GM15510 (cell line): ENCODE data around the gene C1QL4.

Experiments
- POLR2A ChIP-seq: IDR thresholded peaks from 3 replicates; pipeline ENCODE4 v1.6.1; 2011; ENCODE audit warnings: borderline replicate concordance; ENCODE audit not compliant: insufficient read length; ENCODE audit errors: extremely low read depth

The C1QL4 gene

DNA sequence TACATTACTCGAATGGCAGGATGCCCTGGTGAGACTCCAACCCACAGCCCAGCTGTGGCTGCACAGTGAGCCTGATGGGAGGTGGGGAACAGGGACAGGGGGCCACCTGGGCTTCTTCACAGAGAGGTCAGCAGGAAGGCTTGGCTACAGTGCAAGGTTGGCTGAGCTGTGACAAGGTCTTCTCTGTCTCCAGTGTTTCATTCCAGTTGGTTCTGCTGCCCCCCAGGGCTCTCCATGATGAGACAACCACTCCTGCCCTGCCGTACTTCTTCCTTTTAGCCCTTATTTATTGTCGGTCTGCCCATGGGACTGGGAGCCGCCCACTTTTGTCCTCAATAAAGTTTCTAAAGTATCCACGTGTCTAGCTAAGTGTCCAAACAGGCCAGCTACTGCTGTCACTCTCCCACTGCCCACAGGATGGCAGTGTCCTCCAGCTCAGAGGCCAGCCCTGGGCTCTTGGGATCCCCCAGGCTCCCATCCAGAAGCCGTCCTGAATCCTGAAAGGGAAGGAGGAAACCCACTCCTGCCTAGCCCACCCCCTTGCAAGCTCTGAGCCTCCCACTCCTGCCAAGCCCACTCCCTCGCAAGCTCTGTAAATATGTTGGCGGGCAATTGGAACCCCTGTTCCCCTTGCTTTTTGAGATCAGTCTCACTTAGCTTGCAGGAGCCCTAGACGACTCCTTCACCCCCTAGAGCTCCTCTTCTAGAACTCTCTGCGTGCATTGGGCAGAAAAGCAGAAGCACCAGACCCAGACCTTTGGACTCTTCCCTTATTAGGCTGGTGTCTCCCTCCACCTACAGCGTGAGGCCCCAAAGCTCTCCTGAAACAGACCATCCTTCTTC, 5.4 kb downstream of the C1QL4 start:
- no peak for TF ChIP-seq POLR2A

DNA sequence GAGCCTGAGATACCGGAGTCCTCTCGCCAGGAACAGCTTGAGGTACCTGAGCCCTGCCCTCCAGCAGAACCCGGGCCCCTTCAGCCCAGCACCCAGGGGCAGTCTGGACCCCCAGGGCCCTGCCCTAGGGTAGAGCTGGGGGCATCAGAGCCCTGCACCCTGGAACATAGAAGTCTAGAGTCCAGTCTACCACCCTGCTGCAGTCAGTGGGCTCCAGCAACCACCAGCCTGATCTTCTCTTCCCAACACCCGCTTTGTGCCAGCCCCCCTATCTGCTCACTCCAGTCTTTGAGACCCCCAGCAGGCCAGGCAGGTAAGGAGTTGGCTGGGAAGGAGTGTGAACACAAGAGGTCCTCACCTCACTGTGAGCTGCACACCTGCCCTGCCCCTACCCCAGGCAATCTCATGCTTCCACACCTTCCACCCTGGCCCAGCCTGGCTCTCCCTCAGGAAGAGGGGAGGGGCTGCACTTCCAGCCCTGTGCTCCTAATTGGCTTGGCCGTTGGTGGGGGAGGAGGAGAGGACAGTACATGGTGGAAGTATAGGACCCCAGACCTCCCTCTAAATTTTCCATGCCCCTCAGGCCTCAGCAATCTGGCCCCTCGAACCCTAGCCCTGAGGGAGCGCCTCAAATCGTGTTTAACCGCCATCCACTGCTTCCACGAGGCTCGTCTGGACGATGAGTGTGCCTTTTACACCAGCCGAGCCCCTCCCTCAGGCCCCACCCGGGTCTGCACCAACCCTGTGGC, 6.2 kb downstream of the C1QL4 start:
- TF ChIP-seq POLR2A, result no peak

DNA sequence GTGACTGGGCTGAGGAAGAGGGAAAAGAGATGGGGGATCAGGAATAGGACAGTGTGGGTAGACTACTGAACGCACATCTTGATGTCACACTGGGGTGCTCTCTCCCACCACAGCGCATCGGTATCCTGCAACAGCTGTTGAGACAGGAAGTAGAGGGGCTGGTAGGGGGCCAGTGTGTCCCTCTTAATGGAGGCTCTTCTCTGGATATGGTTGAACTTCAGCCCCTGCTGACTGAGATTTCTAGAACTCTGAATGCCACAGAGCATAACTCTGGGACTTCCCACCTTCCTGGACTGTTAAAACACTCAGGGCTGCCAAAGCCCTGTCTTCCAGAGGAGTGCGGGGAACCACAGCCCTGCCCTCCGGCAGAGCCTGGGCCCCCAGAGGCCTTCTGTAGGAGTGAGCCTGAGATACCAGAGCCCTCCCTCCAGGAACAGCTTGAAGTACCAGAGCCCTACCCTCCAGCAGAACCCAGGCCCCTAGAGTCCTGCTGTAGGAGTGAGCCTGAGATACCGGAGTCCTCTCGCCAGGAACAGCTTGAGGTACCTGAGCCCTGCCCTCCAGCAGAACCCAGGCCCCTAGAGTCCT, 6.9 kb downstream of the C1QL4 start:
- TF ChIP-seq POLR2A, result no peak

DNA sequence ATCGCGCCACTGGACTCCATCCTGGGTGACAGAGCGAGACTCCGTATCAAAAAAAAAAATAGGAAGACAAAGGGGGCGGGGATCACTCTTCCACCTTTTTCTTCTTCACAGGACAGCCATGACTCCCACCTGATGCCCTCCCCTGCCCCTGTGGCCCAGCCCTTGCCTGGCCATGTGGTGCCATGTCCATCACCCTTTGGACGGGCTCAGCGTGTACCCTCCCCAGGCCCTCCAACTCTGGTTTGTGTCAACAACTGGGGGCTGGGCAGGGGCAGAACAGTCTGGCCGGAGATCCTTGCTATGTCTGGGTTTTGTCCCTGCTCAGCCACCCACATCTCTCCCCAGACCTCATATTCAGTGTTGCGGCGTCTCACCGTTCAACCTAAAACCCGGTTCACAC, 8.2 kb downstream of the C1QL4 start:
- TF ChIP-seq POLR2A, result no peak

DNA sequence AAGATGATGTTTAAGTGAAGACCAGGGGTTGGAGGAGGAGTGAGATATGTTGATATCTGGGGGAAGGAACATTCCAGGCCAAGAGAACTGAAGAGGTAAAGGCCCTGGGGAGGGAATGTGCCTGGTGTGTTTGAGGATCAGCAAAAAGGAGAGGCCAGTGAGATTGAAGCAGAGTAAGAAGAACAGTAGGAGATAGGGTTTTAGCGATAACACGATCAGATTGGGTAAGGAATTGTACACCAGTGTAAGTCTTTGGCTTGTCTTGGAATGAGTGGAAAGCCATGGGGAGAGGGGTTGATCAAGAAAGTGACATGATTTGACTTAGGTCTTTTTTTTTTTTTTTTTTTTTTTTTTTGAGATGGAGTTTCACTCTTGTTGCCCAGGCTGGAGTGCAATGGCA, 9.1 kb downstream of the C1QL4 start:
- TF ChIP-seq POLR2A, result no peak

DNA sequence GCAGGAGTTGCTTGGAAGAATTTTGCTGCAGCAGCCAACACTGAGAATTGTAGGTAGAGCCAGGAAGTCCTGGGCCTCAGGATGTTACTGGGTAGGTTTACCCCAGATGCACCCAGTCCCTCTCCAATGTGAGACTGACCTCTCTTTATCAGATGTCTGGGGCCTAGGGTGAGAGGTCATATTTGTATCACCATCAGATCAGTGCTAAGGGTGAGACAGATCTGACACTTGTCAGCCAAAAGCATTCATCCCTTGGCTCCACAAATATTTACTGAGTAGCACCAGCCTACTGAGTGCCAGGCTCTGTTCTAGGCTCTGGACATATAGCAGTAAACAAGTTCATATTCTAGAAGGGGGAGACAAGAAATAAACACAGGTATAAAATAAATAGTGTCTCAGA, 9.6 kb downstream of the C1QL4 start:
- no peak for TF ChIP-seq POLR2A

DNA sequence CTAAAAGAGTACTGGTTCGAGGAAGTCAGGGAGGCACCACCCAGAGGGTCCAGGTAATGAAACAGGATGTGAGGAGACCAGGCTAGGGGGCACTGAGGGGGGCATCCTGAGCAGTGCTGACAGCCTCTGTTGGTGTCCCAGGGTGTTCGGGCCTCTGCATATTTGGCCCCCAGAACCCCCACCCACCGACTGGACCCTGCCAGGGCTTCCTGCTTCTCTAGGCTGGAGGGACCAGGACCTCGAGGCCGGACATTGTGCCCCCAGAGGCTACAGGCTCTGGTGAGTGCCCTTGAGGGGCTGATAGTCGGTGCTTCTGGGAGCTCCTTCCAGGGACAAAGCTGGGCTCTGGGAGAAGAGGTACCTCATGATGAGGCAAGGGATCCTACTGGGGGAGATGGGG, 11.4 kb downstream of the C1QL4 start:
- no peak for TF ChIP-seq POLR2A

DNA sequence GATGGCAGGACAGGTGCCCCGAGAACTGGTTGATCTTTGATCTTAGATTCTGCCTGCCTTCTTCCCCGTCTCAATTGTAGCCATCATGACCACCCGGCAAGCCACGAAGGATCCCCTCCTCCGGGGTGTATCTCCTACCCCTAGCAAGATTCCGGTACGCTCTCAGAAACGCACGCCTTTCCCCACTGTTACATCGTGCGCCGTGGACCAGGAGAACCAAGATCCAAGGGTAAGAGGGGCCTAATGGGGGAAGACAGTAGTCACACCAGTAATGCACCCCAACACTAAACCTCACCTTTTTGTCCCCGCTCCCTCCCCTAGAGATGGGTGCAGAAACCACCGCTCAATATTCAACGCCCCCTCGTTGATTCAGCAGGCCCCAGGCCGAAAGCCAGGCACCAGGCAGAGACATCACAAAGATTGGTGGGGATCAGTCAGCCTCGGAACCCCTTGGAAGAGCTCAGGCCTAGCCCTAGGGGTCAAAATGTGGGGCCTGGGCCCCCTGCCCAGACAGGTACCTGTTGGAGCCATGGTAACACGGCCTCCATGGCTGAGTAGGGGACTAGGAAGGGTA, 13.4 kb downstream of the C1QL4 start:
- no peak for TF ChIP-seq POLR2A

DNA sequence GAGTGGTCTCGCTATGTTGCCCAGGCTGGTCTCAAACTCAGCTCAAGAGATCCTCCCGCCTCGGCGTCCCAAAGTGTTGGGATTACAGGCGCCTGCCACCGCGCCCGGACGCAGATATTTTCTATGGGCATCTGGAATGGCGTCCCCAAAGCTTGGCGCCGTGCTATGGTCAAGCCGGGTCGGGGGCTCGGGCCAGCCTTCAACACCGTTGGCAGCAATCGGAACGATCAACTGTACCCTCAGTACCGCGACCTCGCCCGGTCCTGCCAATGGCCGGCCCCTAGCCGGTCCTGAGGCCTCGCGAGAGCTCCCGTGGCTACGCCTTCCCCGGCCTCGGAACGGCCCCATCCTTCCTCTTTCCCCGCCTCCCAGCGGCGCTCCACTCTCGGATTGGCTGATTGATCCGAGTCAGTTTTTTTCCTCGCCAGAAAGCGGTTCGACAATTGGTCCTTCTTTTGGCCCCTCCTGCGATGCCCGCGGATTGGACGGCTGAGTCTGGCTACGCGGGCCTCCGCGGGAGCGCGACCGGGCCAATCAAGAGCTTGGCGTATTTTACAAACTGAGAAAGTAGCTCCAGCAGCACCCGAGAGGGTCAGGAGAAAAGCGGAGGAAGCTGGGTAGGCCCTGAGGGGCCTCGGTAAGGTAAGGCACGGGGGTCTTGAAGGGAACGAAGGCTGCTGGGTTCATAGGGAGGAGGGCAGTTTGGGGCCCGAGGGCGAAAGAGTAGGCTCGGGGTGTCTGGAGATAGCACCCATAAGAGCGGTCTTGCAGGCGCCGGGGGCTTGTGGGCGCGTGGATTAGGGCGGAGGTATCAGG, 14.1 kb downstream of the C1QL4 start, which contains the start of gene TROAP:
Gene TROAP, plus strand, starts transcription at position 548 of the 816 bp plus-strand sequence. CDS start 354 bp downstream, outside the sequence.
- TF ChIP-seq POLR2A, result peak; percentile 86

DNA sequence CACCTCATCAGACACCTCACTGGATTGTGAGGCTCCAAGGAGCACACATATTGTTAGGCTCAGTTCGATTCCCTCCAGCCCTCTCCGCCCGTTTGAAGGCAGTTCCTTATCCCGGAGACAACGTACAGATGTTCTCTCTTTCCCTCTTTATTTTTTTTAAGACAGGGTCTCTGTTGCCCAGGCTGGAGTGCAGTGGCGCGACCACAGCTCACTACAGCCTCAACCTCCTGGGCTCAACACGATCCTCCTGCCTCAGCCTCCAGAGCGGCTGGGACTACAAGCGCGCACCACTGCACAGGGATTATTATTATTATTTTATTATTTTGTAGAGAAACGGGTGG, 14.7 kb downstream of the C1QL4 start:
- no peak for TF ChIP-seq POLR2A

DNA sequence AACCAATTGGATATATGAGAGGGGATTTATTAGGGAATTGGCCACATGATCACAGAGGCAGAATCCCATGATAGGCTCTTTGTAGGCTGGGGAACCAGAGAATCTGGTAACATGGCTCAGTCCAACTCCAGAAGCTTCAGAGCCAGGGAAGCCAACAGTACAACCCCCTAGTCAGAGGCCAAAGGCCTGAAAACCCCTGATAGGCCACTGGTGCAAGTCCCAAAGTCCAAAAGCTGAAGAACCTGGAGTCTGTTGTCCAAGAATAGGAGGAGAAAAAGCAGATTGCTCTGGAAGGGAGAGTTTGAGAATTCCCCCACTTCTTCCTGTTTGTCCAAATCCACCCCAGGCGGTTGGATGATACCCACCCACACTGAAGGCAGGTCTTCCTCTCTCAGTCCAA, 22.2 kb downstream of the C1QL4 start:
- no peak for TF ChIP-seq POLR2A

DNA sequence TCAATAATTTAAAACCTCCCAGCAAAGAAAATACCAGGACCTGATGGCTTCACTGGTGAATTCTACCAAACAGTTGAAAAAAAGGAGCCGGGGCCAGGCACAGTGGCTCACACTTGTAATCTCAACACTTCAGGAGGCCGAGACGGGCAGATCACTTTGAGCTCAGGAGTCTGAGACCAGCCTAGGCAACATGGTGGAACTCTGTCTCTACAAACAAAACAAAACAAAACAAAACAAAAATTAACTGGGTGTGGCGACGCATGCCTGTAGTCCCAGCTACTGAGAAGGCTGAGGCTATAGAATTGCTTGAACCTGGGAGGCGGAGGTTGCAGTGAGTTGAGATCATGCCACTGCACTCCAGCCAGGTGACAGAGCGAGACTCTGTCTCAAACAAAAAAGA, 27.6 kb downstream of the C1QL4 start:
- no peak for TF ChIP-seq POLR2A

DNA sequence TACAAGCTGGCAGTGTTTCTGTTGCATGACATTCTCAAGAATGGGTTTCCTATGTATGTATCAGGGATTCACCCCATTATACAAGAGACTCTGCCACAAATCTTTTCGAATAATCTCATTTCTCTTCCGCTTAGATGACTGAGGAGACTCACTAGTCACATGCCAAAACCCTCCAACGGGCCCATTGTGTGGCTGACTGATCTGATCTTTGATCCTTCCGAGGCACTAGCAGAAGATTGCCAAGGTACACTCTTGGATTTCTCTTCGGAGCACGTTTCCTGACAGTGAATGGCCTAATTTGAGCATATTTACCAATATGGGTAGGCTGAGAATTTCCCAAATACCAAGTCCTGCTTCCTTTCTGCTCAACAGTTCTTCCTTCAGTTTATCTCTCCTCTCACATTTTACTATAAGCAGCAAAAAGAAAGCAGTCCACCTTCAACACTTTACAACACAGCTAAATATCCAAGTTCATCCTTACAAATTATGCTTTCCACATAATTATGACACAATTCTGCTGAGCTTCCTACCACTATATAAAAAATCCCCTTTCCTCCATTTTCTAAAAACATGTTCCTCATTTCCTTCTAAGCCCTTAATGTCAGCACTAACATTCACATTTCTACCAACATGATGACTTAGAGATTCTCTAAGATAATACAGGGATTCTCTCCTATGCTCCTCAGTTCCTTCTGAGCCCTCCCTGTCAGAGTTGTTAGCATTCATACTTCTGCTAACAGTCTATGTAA, 31.1 kb downstream of the C1QL4 start:
- TF ChIP-seq POLR2A, result no peak

DNA sequence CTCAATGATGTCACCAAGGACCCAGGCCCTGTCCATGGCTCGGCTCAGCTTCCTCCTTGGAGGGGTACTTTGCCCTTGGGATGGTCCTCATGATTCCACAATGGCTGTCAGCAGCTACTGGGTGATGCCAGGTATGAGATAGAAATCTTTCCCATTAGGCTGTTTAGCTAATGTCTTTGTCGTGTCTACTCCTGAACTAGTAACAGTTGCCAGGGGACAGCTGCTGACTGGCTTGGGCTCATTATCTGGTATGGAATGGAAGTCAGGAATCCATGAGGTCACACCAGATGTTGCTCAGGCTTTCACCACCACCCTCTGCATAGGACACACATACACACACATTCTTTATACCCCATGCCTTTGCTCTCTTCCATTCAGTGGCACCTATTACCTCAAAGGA, 32.8 kb downstream of the C1QL4 start:
- TF ChIP-seq POLR2A, result no peak
